ENCODE data around the gene IL13RA2. TPM values are rescaled to one million over a fixed set of nuclear protein-coding genes. Genes with fewer than 3 reads are reported as not detected.

The IL13RA2 gene
- polyA plus RNA-seq, 2 of the 4 experiments (the other 2 are of a cell fraction) = not detected

DNA sequence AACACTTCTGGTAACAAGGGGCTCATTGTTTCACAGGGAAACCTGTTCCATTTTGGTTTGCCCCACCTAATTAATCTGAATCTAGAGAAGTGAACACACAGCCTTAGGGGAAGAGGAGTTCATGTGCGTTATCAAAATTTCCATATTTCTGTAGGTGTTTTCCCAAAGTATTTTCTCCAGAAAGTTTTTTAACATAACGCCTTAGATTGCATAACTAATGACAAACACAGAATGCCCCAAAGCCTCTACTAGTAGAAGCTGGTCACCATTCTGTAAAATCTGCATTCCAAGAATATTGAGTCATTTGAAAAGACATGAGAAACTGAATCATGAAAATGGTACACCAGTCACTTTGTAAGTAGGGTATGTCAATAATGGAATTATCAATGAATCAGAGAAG, 41.1 kb downstream of the IL13RA2 start:
- H3K27ac ChIP-seq = no peak overlapping the region
- WGBS (ENCODE audit: missing lambda C conversion rate) = 3% methylated on average over 2 of the region's 2 CpGs
- no peak for DNase-seq (ENCODE audit: low read depth in 1 of 2, low spot score in 1 of 2)

DNA sequence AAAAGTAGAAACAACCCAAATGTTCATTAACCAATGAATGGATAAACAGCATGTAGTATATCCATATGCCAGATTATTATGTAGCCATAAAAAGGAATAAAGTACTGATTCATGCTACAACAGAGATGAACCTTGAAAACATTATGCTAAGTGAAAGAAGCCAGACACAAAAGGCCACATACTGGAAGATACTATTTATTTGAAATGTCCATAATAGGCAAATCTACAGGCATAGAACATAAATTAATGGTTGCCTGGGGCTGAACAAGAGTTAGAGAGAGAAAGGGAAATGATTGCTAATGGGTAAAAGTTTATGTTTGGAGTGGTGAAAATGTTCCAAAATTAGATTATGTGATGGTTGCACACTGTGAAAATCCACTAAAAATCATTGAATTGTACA, 44.4 kb downstream of the IL13RA2 start:
- CTCF ChIA-PET = no interaction called here

More for the DNA sequence above, 41.1 kb downstream of the IL13RA2 start:
- no peak overlapping the region for H3K4me2 ChIP-seq
- ChIA-PET POLR2A (no interaction called here), CTCF (no interaction called here)
- H3K4me3 ChIP-seq = no peak overlapping the region
- no peak for ATAC-seq
- FAIRE-seq = no peak
- no peaks in the 10 kb centered on the region for H3K4me1 ChIP-seq
- TF ChIP-seq CEBPB (IDR thresholded peaks at IDR 0.05) = no peak
- no peaks in the 10 kb centered on the region for H3K9me3 ChIP-seq

DNA sequence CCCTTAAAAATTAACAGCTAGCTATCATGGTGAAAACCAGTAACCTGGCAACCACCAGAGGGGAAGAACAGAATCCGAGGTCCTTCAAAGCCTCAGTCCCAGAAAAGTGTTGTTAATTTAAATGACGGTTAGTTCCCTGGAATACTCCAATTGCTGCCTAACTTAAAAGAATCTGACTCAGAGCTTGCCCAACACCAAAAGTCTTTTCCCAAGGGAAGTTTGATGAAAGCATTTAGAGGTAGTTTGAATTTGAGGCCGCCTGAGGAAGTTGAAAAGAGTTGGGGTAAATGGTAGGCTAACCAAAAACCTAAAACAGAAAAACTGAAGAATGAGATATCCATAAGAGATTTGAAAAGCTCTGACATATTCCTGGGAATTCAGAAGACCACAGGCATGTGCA, 46.6 kb downstream of the IL13RA2 start:
- H3K27ac ChIP-seq = no peak overlapping the region
- TF ChIP-seq, protein P1, sequence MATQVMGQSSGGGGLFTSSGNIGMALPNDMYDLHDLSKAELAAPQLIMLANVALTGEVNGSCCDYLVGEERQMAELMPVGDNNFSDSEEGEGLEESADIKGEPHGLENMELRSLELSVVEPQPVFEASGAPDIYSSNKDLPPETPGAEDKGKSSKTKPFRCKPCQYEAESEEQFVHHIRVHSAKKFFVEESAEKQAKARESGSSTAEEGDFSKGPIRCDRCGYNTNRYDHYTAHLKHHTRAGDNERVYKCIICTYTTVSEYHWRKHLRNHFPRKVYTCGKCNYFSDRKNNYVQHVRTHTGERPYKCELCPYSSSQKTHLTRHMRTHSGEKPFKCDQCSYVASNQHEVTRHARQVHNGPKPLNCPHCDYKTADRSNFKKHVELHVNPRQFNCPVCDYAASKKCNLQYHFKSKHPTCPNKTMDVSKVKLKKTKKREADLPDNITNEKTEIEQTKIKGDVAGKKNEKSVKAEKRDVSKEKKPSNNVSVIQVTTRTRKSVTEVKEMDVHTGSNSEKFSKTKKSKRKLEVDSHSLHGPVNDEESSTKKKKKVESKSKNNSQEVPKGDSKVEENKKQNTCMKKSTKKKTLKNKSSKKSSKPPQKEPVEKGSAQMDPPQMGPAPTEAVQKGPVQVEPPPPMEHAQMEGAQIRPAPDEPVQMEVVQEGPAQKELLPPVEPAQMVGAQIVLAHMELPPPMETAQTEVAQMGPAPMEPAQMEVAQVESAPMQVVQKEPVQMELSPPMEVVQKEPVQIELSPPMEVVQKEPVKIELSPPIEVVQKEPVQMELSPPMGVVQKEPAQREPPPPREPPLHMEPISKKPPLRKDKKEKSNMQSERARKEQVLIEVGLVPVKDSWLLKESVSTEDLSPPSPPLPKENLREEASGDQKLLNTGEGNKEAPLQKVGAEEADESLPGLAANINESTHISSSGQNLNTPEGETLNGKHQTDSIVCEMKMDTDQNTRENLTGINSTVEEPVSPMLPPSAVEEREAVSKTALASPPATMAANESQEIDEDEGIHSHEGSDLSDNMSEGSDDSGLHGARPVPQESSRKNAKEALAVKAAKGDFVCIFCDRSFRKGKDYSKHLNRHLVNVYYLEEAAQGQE (IDR thresholded peaks at IDR 0.05) = no peak
- TF ChIP-seq CHD2 (IDR thresholded peaks at IDR 0.05; ENCODE audit: low read length, partially characterized antibody) (no peak), EHF (CRISPR knock-in tag; IDR thresholded peaks at IDR 0.05) (no peak), ZNF302 (CRISPR knock-in tag; IDR thresholded peaks at IDR 0.05) (no peak), TP53 (CRISPR knock-in tag; IDR thresholded peaks at IDR 0.05) (no peak), MYC (IDR thresholded peaks at IDR 0.05; ENCODE audit: borderline replicate concordance, low read length) (no peak), POLR2A (IDR thresholded peaks at IDR 0.05; ENCODE audit: low read length) (no peak), JUNB (IDR thresholded peaks at IDR 0.05) (no peak), MAFK (IDR thresholded peaks at IDR 0.05; ENCODE audit: partially characterized antibody) (no peak), BHLHE40 (IDR thresholded peaks at IDR 0.05; ENCODE audit: low read depth, low read length) (no peak), KDM1A (IDR thresholded peaks at IDR 0.05; ENCODE audit: low read depth) (no peak), CBX2 (IDR thresholded peaks at IDR 0.05; ENCODE audit: borderline replicate concordance, low read depth) (no peak), JUN (IDR thresholded peaks at IDR 0.05) (no peak), PHF8 (IDR thresholded peaks at IDR 0.05; ENCODE audit: borderline replicate concordance, low read depth) (no peak), FOSL2 (IDR thresholded peaks at IDR 0.05) (no peak), FOSL2 (CRISPR knock-in tag; IDR thresholded peaks at IDR 0.05) (no peak), RFX5 (IDR thresholded peaks at IDR 0.05) (no peak)
- TF ChIP-seq, protein P2, sequence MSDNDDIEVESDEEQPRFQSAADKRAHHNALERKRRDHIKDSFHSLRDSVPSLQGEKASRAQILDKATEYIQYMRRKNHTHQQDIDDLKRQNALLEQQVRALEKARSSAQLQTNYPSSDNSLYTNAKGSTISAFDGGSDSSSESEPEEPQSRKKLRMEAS (IDR thresholded peaks at IDR 0.05) = no peak
- TF ChIP-seq, protein P3, sequence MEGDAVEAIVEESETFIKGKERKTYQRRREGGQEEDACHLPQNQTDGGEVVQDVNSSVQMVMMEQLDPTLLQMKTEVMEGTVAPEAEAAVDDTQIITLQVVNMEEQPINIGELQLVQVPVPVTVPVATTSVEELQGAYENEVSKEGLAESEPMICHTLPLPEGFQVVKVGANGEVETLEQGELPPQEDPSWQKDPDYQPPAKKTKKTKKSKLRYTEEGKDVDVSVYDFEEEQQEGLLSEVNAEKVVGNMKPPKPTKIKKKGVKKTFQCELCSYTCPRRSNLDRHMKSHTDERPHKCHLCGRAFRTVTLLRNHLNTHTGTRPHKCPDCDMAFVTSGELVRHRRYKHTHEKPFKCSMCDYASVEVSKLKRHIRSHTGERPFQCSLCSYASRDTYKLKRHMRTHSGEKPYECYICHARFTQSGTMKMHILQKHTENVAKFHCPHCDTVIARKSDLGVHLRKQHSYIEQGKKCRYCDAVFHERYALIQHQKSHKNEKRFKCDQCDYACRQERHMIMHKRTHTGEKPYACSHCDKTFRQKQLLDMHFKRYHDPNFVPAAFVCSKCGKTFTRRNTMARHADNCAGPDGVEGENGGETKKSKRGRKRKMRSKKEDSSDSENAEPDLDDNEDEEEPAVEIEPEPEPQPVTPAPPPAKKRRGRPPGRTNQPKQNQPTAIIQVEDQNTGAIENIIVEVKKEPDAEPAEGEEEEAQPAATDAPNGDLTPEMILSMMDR (IDR thresholded peaks at IDR 0.05) = no peak
- TF ChIP-seq, protein P4, sequence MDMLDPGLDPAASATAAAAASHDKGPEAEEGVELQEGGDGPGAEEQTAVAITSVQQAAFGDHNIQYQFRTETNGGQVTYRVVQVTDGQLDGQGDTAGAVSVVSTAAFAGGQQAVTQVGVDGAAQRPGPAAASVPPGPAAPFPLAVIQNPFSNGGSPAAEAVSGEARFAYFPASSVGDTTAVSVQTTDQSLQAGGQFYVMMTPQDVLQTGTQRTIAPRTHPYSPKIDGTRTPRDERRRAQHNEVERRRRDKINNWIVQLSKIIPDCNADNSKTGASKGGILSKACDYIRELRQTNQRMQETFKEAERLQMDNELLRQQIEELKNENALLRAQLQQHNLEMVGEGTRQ (IDR thresholded peaks at IDR 0.05) = no peak
- WGBS (ENCODE audit: missing lambda C conversion rate) = 32% methylated on average over 3 of the region's 3 CpGs
- peak; percentile 28 for FAIRE-seq
- POLR2A ChIA-PET = no interaction called here
- ATAC-seq = no peak
- DNase-seq (ENCODE audit: low read depth in 1 of 2, low spot score in 1 of 2) = no peak
- H3K4me1 ChIP-seq = no peaks in the 10 kb centered on the region
- CTCF ChIA-PET = interaction anchor here (1.1 kb wide), 1 partner anchor 48 kb away, joined by 3 read pairs; no protein-coding TSS in a partner anchor
- H3K4me2 ChIP-seq = no peak overlapping the region
- no peak overlapping the region for H3K4me3 ChIP-seq
- no peaks in the 10 kb centered on the region for H3K9me3 ChIP-seq

More for the DNA sequence above, 44.4 kb downstream of the IL13RA2 start:
- ATAC-seq = no peak
- H3K4me1 ChIP-seq = no peaks in the 10 kb centered on the region
- no peak overlapping the region for H3K4me2 ChIP-seq
- FAIRE-seq = no peak
- POLR2A ChIA-PET = no interaction called here
- no peaks in the 10 kb centered on the region for H3K9me3 ChIP-seq
- no peak overlapping the region for H3K27ac ChIP-seq
- DNase-seq (ENCODE audit: low read depth in 1 of 2, low spot score in 1 of 2) = no peak
- TF ChIP-seq, protein P1 (IDR thresholded peaks at IDR 0.05) = no peak
- no peak for TF ChIP-seq NR3C1 (IDR thresholded peaks at IDR 0.05)
- TF ChIP-seq ZFP36 (IDR thresholded peaks at IDR 0.05; ENCODE audit: borderline replicate concordance, partially characterized antibody) = no peak
- no peak for TF ChIP-seq RFX5 (IDR thresholded peaks at IDR 0.05)
- no peak for TF ChIP-seq RARB (CRISPR knock-in tag; IDR thresholded peaks at IDR 0.05)
- TF ChIP-seq GATA3 (IDR thresholded peaks at IDR 0.05; ENCODE audit: borderline replicate concordance) = no peak
- no peak for TF ChIP-seq MYC (IDR thresholded peaks at IDR 0.05; ENCODE audit: borderline replicate concordance, low read length)
- no peak for TF ChIP-seq CBX8 (IDR thresholded peaks at IDR 0.05)
- no peak for TF ChIP-seq CEBPB (IDR thresholded peaks at IDR 0.05)
- H3K4me3 ChIP-seq = no peak overlapping the region
